C4-2B (cell line): ENCODE results near the gene RALGAPB.

Source experiments
- H3K27ac ChIP-seq: fragments of 450-650 bp; 2 replicates; pipeline ENCODE4 v1.5.1; 2017
- CTCF ChIP-seq: fragments of 450-650 bp; conservative IDR thresholded peaks from 2 replicates; pipeline ENCODE4 v1.5.1; 2017; ENCODE audit warnings: mild to moderate bottlenecking
- ZFX ChIP-seq: fragments of 450-650 bp; IDR thresholded peaks from 2 replicates; pipeline ENCODE4 v1.6.1; 2017

RALGAPB gene

GRCh38 chr20:38447931-38448675 lies 24.5 kb upstream of the RALGAPB start:
- H3K27ac ChIP-seq: peak overlapping the region; percentile 89
- no peak for TF ChIP-seq CTCF
- no peak for TF ChIP-seq ZFX

- TF ChIP-seq ZFX (no peak), CTCF (no peak)
- H3K27ac ChIP-seq: peak overlapping the region; percentile 89
These were observed 23.6 kb upstream of the RALGAPB start for GRCh38 chr20:38449046-38449445.

GRCh38 chr20:38450412-38450975 lies 22.1 kb upstream of the RALGAPB start:
- TF ChIP-seq CTCF (no peak), ZFX (no peak)

GRCh38 chr20:38452880-38453624 lies 19.6 kb upstream of the RALGAPB start:
- H3K27ac ChIP-seq: no peak overlapping the region
- no peak for TF ChIP-seq CTCF
- TF ChIP-seq ZFX: no peak

More at GRCh38 chr20:38450412-38450975, 22.1 kb upstream of the RALGAPB start:
- no peak overlapping the region for H3K27ac ChIP-seq

- TF ChIP-seq ZFX: no peak
- no peak for TF ChIP-seq CTCF
- no peak overlapping the region for H3K27ac ChIP-seq
These were observed 18.7 kb upstream of the RALGAPB start for GRCh38 chr20:38453941-38454340.

GRCh38 chr20:38454556-38455473 lies 17.8 kb upstream of the RALGAPB start:
- no peak for TF ChIP-seq CTCF
- TF ChIP-seq ZFX: no peak
- no peak overlapping the region for H3K27ac ChIP-seq
